Measurements from ENCODE around the gene SERPINB5.
A peak's percentile ranks its signal among the peaks of the same experiment; 100 is the strongest.

SERPINB5 gene

GRCh38 chr18:63470751-63471150 lies 6.0 kb upstream of the SERPINB5 start:
- no peak for DNase-seq

- DNase-seq = no peak
Measured at GRCh38 chr18:63472380-63472779, 4.4 kb upstream of the SERPINB5 start.

GRCh38 chr18:63477200-63477599 lies 442 bp downstream of the SERPINB5 start:
- DNase-seq = no peak

- no peak for DNase-seq
Measured at GRCh38 chr18:63477968-63478367, 1.2 kb downstream of the SERPINB5 start.

GRCh38 chr18:63479826-63480225 lies 3.1 kb downstream of the SERPINB5 start:
- DNase-seq = no peak

- DNase-seq = no peak
Measured at GRCh38 chr18:63480476-63480875, 3.7 kb downstream of the SERPINB5 start.

- no peak for DNase-seq
Measured at GRCh38 chr18:63480915-63481314, 4.2 kb downstream of the SERPINB5 start.

GRCh38 chr18:63487676-63488075 lies 10.9 kb downstream of the SERPINB5 start:
- DNase-seq = no peak

GRCh38 chr18:63488160-63488559 lies 11.4 kb downstream of the SERPINB5 start:
- DNase-seq = no peak

GRCh38 chr18:63492851-63493250 lies 16.1 kb downstream of the SERPINB5 start:
- DNase-seq = no peak

- no peak for DNase-seq
Measured at GRCh38 chr18:63495675-63496074, 18.9 kb downstream of the SERPINB5 start.

GRCh38 chr18:63505566-63506335 lies 29.0 kb downstream of the SERPINB5 start:
- DNase-seq = peak; percentile 40

GRCh38 chr18:63506336-63506646 lies 29.5 kb downstream of the SERPINB5 start:
- no peak for DNase-seq

GRCh38 chr18:63508596-63508995 lies 31.8 kb downstream of the SERPINB5 start:
- DNase-seq = no peak

- peak; percentile 80 for DNase-seq
Measured at GRCh38 chr18:63511285-63511684, 34.5 kb downstream of the SERPINB5 start.

GRCh38 chr18:63514326-63514725 lies 37.6 kb downstream of the SERPINB5 start:
- no peak for DNase-seq

- DNase-seq = peak; percentile 9
Measured at GRCh38 chr18:63514888-63515678, 38.3 kb downstream of the SERPINB5 start.

- DNase-seq = no peak
Measured at GRCh38 chr18:63515801-63516200, 39.0 kb downstream of the SERPINB5 start.

GRCh38 chr18:63518178-63519012 lies 41.6 kb downstream of the SERPINB5 start:
- peak; percentile 93 for DNase-seq

GRCh38 chr18:63520053-63520685 lies 43.4 kb downstream of the SERPINB5 start:
- DNase-seq = no peak

GRCh38 chr18:63523660-63524059 lies 46.9 kb downstream of the SERPINB5 start:
- peak; percentile 3 for DNase-seq

GRCh38 chr18:63527251-63527650 lies 50.5 kb downstream of the SERPINB5 start:
- DNase-seq = no peak

All from NCI-H82 (cell line).